Thymus (tissue), 11 donors: ENCODE data around the gene PSMD11. TPM values are rescaled to one million over a fixed set of nuclear protein-coding genes. Genes with fewer than 3 reads are reported as not detected.
A peak's percentile ranks its signal among the peaks of the same experiment; 100 is the strongest.
"Not testable (repeated sequence)": the region's sequence is repeated elsewhere in the genome, so short reads cannot be mapped to it uniquely, and the experiment has no call there.

ENCODE experiments used
- DNase-seq, 9 donors: peaks; one replicate each; pipeline ENCODE4 v3.0.0-alpha.2; 2013; ENCODE audit warnings: low spot score in 9 of 9, low read depth in 6 of 9, missing footprints in 1 of 9
- H3K27ac ChIP-seq, 2 donors: one replicate each; pipeline ENCODE4 v1.5.1; 2013; ENCODE audit warnings: control low read depth in 1 of 2, low read depth in 1 of 2, low read length in 1 of 2, mild to moderate bottlenecking in 1 of 2, moderate library complexity in 1 of 2
- H3K27me3 ChIP-seq, 2 donors: one replicate each; pipeline ENCODE4 v1.5.1; 2013; ENCODE audit warnings: low read length in 1 of 2; ENCODE audit not compliant: control insufficient read depth in 2 of 2, insufficient read depth in 1 of 2
- H3K36me3 ChIP-seq, 2 donors: one replicate each; pipeline ENCODE4 v1.5.1; 2013; ENCODE audit warnings: low read length in 1 of 2, mild to moderate bottlenecking in 1 of 2, moderate library complexity in 1 of 2; ENCODE audit not compliant: control insufficient read depth in 2 of 2, insufficient read depth in 2 of 2
- H3K4me1 ChIP-seq, 2 donors: one replicate each; pipeline ENCODE4 v1.5.1; 2013; ENCODE audit warnings: low read length in 2 of 2; ENCODE audit not compliant: control insufficient read depth in 2 of 2, insufficient read depth in 2 of 2
- H3K4me3 ChIP-seq, 2 donors: one replicate each; pipeline ENCODE4 v1.5.1; 2013; ENCODE audit warnings: low read length in 2 of 2, control low read depth in 1 of 2, mild to moderate bottlenecking in 1 of 2
- H3K9me3 ChIP-seq, 2 donors: one replicate each; pipeline ENCODE4 v1.5.1; 2013; ENCODE audit warnings: low read length in 1 of 2, mild to moderate bottlenecking in 1 of 2; ENCODE audit not compliant: control insufficient read depth in 2 of 2, insufficient read depth in 1 of 2
- WGBS: extraction: QIAGEN DNeasy Blood & Tissue Kit; methylation state at CpG from one replicate; pipeline ENCODE4 v1.1.7; 2013; 5-methylcytosine and 5-hydroxymethylcytosine counted together
- polyA plus RNA-seq: library from polyadenylated mRNA; stranded (reverse); fragments of 200-250 nt; gene quantifications from one replicate; pipeline ENCODE4 v1.2.3, GENCODE V29; 2013
- total RNA-seq: library from RNA; stranded (reverse); fragments of 120-200 nt; gene quantifications from one replicate; pipeline ENCODE4 v1.2.4, GENCODE V29; 2013
- donor health status: healthy.

Gene PSMD11
- total and polyA plus RNA-seq, 2 donors, result 49.6 to 57.3 TPM

GRCh38 chr17:32518646-32519227 is 74.4 kb downstream of the PSMD11 start:
- WGBS, result 31% methylated on average over 31 of the region's 31 CpGs
- Histone ChIP-seq H3K4me3 (peak overlapping the region; percentile 28 to 58), H3K9me3 (no peaks in the 10 kb centered on the region), H3K36me3 (no peaks in the 10 kb centered on the region), H3K4me1 (peaks cover 56 to 66% of the 10 kb centered on the region in 2 donors), H3K27me3 (peaks cover 0 to 29% of the 10 kb centered on the region in 2 donors), H3K27ac (peak overlapping the region in 1 of 2 donors; percentile 54)
- DNase-seq, result no peak

DNA sequence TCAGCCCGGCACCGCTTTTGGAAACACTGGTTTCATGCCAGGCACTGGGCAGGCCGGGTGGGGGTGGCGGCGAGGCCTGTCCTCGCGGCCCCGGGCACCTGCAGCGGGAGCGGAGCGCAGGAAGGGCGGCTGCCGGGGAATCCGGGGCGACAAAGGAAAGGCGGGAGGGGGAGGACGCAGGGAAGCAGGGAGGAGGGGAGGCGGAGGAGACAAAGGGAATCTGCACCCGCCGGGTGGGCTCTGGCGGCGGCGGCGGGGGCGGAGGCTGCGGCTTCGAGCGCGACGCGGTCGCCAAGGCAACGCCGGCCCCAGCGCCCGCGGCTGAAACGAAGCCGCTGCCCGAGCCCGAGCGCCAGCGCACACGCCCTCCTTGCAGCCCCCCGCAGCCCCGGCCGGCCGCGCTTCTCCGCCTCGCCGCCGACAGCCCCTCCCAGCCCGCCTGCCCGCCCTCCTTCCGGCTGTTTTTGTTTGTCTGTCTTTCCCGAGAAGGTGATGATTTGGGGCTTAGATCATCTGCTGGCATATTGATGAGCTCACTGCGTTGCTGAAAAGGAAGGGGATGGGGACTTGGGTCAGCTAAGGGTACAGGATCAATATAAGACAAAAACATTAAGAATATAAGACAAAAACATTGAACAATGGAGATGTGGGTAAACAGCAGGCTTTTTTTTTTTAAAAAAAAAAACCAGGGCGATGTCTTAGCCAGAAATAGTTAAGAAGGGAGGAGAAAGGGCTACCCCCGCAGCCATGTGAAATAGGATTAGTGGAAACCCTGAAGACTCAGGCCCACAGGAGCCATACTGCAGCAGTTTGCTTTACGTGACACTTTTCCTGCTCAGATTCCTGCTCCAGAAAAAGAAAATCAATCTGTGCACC is 75.2 kb downstream of the PSMD11 start:
- Histone ChIP-seq H3K27ac (peak overlapping the region; percentile 73 to 87), H3K4me3 (peak overlapping the region; percentile 34 to 58), H3K36me3 (no peaks in the 10 kb centered on the region), H3K9me3 (no peaks in the 10 kb centered on the region), H3K27me3 (peaks cover 0 to 29% of the 10 kb centered on the region in 2 donors), H3K4me1 (peaks cover 55 to 64% of the 10 kb centered on the region in 2 donors)
- WGBS, result 1% methylated on average over 61 of the region's 61 CpGs
- DNase-seq, result peak in 4 of 9 donors; percentile 38 to 73 (median 47)

DNA sequence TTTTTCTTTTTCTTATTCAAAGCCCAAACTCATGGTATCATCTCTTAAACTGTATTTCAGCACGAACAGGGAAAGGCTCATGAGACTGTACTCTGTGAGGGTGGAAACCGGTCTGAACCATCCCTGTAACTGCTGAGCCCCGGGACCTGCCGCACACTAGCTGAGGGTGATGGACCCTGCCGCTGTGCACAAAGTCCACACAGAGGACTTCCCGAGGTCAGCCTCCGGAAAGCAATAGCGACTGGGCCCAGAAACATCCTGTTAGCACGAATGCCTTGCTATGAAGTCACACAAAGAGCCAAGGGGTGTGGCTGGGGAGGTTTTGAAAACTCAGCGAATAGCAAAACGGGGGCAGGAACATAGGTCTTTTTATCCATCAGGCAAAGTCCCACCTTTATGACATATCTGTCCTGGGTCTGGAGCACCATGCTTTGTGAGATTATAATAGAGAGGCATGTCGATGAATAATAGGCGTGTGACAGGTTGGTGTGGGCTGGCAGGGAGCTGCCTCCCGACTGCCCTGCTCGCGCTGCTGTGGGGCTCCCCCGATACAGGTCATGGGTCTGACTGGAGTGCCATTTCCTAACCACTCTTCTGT is 75.9 kb downstream of the PSMD11 start:
- no peaks in the 10 kb centered on the region for H3K9me3 ChIP-seq
- peak in 1 of 9 donors; percentile 78 for DNase-seq
- peaks cover 0 to 29% of the 10 kb centered on the region in 2 donors for H3K27me3 ChIP-seq
- peak overlapping the region; percentile 73 to 87 for H3K27ac ChIP-seq
- H3K4me1 ChIP-seq, result peaks cover 50 to 63% of the 10 kb centered on the region in 2 donors
- no peaks in the 10 kb centered on the region for H3K36me3 ChIP-seq
- H3K4me3 ChIP-seq, result peak overlapping the region in 1 of 2 donors; percentile 58
- WGBS, result 39% methylated on average over 17 of the region's 17 CpGs

GRCh38 chr17:32520737-32521404 is 76.6 kb downstream of the PSMD11 start:
- no peak for DNase-seq
- Histone ChIP-seq H3K27me3 (peaks cover 0 to 32% of the 10 kb centered on the region in 2 donors), H3K4me3 (no peak overlapping the region), H3K27ac (peak overlapping the region in 1 of 2 donors; percentile 37), H3K36me3 (no peaks in the 10 kb centered on the region), H3K4me1 (peaks cover 52 to 56% of the 10 kb centered on the region in 2 donors), H3K9me3 (no peaks in the 10 kb centered on the region)
- WGBS, result 98% methylated on average over 9 of the region's 9 CpGs

GRCh38 chr17:32523017-32523680 is 78.8 kb downstream of the PSMD11 start:
- Histone ChIP-seq H3K9me3 (no peaks in the 10 kb centered on the region), H3K27ac (no peak overlapping the region), H3K27me3 (peaks cover 0 to 30% of the 10 kb centered on the region in 2 donors), H3K4me3 (no peak overlapping the region), H3K36me3 (no peaks in the 10 kb centered on the region), H3K4me1 (peaks cover 30 to 33% of the 10 kb centered on the region in 2 donors)
- no peak for DNase-seq
- WGBS, result 93% methylated on average over 11 of the region's 11 CpGs

- DNase-seq, result no peak
- 93% methylated on average over 12 of the region's 12 CpGs for WGBS
- Histone ChIP-seq H3K4me1 (peaks cover 24 to 25% of the 10 kb centered on the region in 2 donors), H3K4me3 (no peak overlapping the region), H3K27me3 (peaks cover 0 to 22% of the 10 kb centered on the region in 2 donors), H3K36me3 (no peaks in the 10 kb centered on the region), H3K9me3 (no peaks in the 10 kb centered on the region), H3K27ac (no peak overlapping the region)
Observed at GRCh38 chr17:32523827-32524552, 79.7 kb downstream of the PSMD11 start.

DNA sequence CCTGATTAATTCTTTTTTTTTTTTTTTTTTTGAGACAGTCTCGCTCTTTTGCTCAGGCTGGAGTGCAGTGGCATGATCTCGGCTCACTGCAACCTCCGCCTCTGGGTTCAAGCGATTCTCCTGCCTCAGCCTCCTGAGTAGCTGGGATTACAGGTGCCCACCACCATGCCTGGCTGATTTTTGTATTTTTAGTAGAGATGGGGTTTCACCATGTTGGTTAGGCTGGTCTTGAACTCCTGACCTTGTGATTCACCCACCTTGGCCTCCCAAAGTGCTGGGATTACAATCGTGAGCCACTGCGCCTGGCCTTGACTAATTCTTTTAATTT is 80.2 kb downstream of the PSMD11 start:
- DNase-seq, H3K9me3 ChIP-seq, H3K27ac ChIP-seq, H3K4me3 ChIP-seq, H3K36me3 ChIP-seq: not testable (repeated sequence)
- Histone ChIP-seq H3K4me1 (peaks cover 20 to 23% of the 10 kb centered on the region in 2 donors), H3K27me3 (peaks cover 0 to 20% of the 10 kb centered on the region in 2 donors)
- 97% methylated on average over 6 of the region's 6 CpGs for WGBS

- peaks cover 16 to 17% of the 10 kb centered on the region in 2 donors for H3K4me1 ChIP-seq
Observed at GRCh38 chr17:32525122-32525521, 80.8 kb downstream of the PSMD11 start.

More at GRCh38 chr17:32525122-32525521, 80.8 kb downstream of the PSMD11 start:
- peaks cover 0 to 17% of the 10 kb centered on the region in 2 donors for H3K27me3 ChIP-seq
- H3K4me3 ChIP-seq, result no peak overlapping the region
- no peaks in the 10 kb centered on the region for H3K36me3 ChIP-seq
- H3K9me3 ChIP-seq, result no peaks in the 10 kb centered on the region
- peak in 1 of 9 donors; percentile 57 for DNase-seq
- WGBS, result 8% methylated on average over 4 of the region's 4 CpGs
- no peak overlapping the region for H3K27ac ChIP-seq
